Measurements from ENCODE around the gene SPDYC. TPM values are rescaled to one million over a fixed set of nuclear protein-coding genes. Genes with fewer than 3 reads are reported as not detected.
"Not testable (repeated sequence)": the region's sequence is repeated elsewhere in the genome, so short reads cannot be mapped to it uniquely, and the experiment has no call there.

SPDYC gene
- total RNA-seq, 1 donor from 2014 or later, result not detected

DNA sequence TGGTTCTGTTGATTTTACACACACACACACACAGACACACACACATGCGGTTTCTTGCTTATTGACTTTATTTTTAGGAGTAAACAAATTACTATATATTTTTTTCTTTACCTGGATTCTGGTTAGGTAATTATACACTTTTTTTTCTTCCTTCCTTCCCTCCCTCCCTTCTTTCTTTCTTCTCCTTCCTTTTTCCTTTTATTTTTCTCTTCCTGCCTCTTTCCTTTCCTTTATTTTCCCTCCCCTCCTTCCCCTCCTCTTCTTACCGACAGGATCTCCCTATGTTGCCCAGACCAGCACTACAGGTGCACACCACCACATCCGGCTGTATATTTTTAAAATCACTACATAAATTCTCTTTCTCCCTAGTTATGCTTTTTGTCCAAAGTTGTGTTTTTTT lies 3.1 kb upstream of the SPDYC start:
- H3K27me3 ChIP-seq, result no peaks in the 10 kb centered on the region
- no peaks in the 10 kb centered on the region for H3K9me3 ChIP-seq
- no peak for DNase-seq
- H3K27ac ChIP-seq, result no peak overlapping the region
- no peak for ATAC-seq
- no peaks in the 10 kb centered on the region for H3K36me3 ChIP-seq
- intact Hi-C loops (cut with DNase I), result no loop called here
- no peaks in the 10 kb centered on the region for H3K4me1 ChIP-seq
- TF ChIP-seq, protein P1, sequence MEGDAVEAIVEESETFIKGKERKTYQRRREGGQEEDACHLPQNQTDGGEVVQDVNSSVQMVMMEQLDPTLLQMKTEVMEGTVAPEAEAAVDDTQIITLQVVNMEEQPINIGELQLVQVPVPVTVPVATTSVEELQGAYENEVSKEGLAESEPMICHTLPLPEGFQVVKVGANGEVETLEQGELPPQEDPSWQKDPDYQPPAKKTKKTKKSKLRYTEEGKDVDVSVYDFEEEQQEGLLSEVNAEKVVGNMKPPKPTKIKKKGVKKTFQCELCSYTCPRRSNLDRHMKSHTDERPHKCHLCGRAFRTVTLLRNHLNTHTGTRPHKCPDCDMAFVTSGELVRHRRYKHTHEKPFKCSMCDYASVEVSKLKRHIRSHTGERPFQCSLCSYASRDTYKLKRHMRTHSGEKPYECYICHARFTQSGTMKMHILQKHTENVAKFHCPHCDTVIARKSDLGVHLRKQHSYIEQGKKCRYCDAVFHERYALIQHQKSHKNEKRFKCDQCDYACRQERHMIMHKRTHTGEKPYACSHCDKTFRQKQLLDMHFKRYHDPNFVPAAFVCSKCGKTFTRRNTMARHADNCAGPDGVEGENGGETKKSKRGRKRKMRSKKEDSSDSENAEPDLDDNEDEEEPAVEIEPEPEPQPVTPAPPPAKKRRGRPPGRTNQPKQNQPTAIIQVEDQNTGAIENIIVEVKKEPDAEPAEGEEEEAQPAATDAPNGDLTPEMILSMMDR (IDR thresholded peaks at IDR 0.05), result no peak
- H3K4me3 ChIP-seq, result no peak overlapping the region

DNA sequence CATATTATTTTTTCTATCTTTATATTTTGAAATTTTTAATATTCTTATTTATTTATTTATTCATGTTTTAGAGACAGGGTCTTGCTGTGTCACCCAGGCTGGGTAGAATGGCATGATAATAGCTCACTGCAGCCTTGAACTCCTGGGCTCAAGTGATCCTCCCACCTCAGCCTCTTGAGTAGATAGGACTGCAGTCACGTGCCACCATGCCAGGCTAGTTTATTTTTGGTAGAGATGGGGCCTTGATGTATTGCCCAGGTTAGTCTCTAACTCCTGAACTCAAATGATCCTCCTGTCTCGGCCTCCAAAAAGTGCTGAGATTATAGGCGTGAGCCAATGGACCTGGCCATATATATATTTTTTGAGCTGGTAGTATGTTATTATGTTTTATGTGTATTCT lies 2.4 kb upstream of the SPDYC start:
- no peaks in the 10 kb centered on the region for H3K27me3 ChIP-seq
- DNase-seq, result no peak
- TF ChIP-seq, protein P1 (IDR thresholded peaks at IDR 0.05), result no peak
- ATAC-seq, result no peak
- intact Hi-C loops (cut with DNase I), result no loop called here
- H3K4me1 ChIP-seq, result no peaks in the 10 kb centered on the region
- no peak overlapping the region for H3K27ac ChIP-seq
- no peaks in the 10 kb centered on the region for H3K9me3 ChIP-seq
- no peaks in the 10 kb centered on the region for H3K36me3 ChIP-seq
- H3K4me3 ChIP-seq, result no peak overlapping the region

DNA sequence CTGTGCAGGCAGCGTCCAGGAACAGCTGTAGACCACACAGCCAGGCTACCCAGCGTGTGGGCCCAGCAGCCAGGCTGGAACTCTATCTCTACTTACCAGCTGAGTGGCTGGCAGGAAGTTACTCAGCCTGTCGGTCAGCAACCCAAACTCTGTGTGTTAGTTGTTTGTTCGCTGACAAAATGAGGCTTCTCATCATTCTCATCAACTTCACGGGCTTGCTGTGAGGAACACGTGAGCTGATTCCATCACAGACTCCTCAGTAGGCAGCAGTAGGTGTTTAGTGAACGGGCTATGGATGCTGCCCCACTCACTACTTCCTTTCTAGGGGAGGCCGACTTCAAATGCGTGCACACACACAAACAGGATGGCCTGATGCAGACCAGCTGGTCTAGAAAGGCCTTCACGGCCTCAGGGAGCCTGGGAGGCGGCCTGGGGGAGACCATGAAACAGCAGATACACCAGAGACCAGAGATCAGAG lies 830 bp upstream of the SPDYC start:
- ATAC-seq, result peak; percentile 17
- no peaks in the 10 kb centered on the region for H3K36me3 ChIP-seq
- TF ChIP-seq, protein P1 (IDR thresholded peaks at IDR 0.05), result no peak
- H3K27me3 ChIP-seq, result no peaks in the 10 kb centered on the region
- DNase-seq, result no peak
- H3K4me1 ChIP-seq, result no peaks in the 10 kb centered on the region
- intact Hi-C loops (cut with DNase I), result no loop called here
- H3K4me3 ChIP-seq, result no peak overlapping the region
- no peak overlapping the region for H3K27ac ChIP-seq
- no peaks in the 10 kb centered on the region for H3K9me3 ChIP-seq

DNA sequence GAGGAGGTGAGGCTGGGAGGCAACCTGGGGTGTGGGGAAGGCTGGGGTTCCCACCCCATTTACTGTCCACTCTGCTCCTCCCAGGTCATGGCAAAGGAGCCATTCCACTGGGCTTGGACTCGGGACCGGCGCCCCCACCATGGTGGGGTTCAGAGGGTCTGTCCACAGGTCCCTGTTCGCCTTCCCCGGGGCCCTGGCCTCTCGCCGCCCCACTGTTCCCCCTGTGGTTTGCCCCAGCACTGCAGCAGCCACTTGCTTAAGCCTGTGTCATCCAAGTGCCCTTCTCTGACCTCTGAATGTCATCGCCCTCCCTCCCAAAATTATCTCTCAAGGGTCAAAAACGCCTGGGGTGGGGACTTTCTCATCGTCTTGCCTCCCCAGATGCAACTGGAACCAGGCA lies 2.6 kb downstream of the SPDYC start:
- TF ChIP-seq, protein P1 (IDR thresholded peaks at IDR 0.05), result no peak
- no peak overlapping the region for H3K4me3 ChIP-seq
- no peaks in the 10 kb centered on the region for H3K9me3 ChIP-seq
- intact Hi-C loops (cut with DNase I), result no loop called here
- no peaks in the 10 kb centered on the region for H3K4me1 ChIP-seq
- ATAC-seq (no peak), DNase-seq (no peak)
- H3K27ac ChIP-seq, result no peak overlapping the region
- no peaks in the 10 kb centered on the region for H3K27me3 ChIP-seq
- H3K36me3 ChIP-seq, result no peaks in the 10 kb centered on the region

DNA sequence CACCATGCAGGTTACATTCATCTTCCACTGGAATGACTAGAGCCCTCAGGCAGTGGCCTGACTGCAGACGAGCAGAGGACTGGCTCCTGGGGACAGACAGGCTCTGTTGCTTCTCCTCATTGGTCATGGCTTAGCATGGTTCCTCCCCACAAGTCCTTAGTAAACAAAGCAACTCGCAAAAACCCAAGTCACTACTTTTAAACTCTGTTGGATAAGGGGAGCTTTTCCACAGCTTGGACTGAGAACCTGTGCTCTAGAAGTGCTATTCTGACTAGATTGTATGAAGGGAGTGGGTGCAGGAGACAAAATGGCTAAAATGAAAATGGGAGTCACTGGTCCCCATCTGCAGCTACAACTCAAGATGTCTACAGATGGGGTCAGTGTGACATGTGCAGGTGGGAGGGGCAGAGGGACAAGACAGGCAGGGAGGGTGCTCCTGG lies 4.6 kb downstream of the SPDYC start:
- intact Hi-C loops (cut with DNase I); ATAC-seq; H3K27me3 ChIP-seq; H3K9me3 ChIP-seq; DNase-seq; H3K27ac ChIP-seq; H3K4me1 ChIP-seq; H3K4me3 ChIP-seq; H3K36me3 ChIP-seq: not testable (repeated sequence)

DNA sequence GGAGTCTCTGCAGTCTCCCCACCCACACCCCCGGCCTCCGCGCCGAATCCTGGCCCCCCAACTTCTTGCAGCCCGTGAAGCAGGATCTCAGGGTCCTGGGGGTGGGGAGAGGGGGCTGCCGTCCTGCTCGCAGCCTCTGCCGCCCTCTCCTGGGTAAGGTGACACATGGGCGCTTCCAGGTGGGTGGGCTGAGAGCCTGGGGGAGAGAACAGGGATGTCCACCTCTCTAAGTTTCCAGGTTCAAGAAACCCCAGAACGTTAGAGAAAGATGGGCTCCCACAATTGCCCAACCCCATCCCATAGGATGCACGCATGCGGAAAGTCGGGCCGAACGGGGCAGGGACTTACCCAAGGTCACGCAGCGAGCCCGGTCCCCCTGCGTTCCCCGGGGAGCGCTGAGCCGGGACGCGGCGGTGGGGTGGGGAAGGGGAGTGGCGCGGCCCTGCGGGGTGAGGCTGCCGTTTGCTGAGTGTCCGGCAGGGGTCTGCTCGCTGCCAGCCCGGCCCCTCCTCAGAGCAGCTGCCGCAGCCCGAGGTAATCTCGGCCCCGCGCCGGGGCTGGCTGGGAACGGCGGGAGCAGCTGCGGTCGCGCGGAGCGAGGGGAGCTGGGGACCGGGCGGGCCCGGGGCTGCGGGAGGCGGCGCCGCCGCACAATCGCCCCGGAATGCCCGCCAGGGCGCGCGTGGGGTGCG lies 11.0 kb downstream of the SPDYC start:
- Histone ChIP-seq H3K36me3 (peaks cover 6% of the 10 kb centered on the region), H3K27me3 (no peaks in the 10 kb centered on the region), H3K9me3 (no peaks in the 10 kb centered on the region), H3K4me3 (peak overlapping the region; percentile 95), H3K27ac (peak overlapping the region; percentile 95), H3K4me1 (peaks cover 25% of the 10 kb centered on the region)
- DNase-seq (peak; percentile 84), ATAC-seq (peak; percentile 78)
- intact Hi-C loops (cut with DNase I), result no loop called here
- TF ChIP-seq, protein P1 (IDR thresholded peaks at IDR 0.05), result peak; percentile 52

All from upper lobe of right lung (tissue), 1 donor.